Measurements from ENCODE around the gene OAS2.

Gene OAS2

GRCh38 chr12:113040722-113041171 lies 62.4 kb downstream of the OAS2 start:
- Histone ChIP-seq H3K9ac (ENCODE audit: low read length) (no peak overlapping the region), H3K27me3 (ENCODE audit: control insufficient read depth, insufficient read depth, low read length) (no peaks in the 10 kb centered on the region), H3K4me3 (ENCODE audit: low read length) (no peak overlapping the region), H3K4me1 (ENCODE audit: control insufficient read depth, insufficient read depth, low read length) (peaks cover 4% of the 10 kb centered on the region), H3K9me3 (ENCODE audit: control insufficient read depth, low read length) (no peaks in the 10 kb centered on the region), H3K36me3 (ENCODE audit: control insufficient read depth, insufficient read depth, low read length) (no peaks in the 10 kb centered on the region)

DNA sequence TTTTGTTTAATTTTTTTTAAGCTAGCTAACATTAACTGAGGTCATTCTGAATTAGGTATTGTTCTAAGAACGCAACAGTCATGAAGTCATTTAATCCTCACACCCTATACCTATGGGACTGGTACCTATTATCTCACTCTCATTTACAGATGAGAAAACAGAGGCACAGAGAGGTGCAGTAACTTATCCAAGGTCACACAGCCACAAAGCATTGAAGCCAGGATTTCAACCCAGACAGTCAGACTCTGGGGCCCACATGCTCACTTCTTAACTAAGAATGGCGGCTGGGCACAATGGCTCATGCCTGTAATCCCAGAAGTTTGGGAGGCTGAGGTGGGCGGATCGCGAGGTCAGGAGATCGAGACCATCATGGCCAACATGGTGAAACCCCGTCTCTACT lies 63.2 kb downstream of the OAS2 start:
- Histone ChIP-seq H3K9me3 (ENCODE audit: control insufficient read depth, low read length) (no peaks in the 10 kb centered on the region), H3K4me1 (ENCODE audit: control insufficient read depth, insufficient read depth, low read length) (peaks cover 4% of the 10 kb centered on the region), H3K27me3 (ENCODE audit: control insufficient read depth, insufficient read depth, low read length) (no peaks in the 10 kb centered on the region), H3K36me3 (ENCODE audit: control insufficient read depth, insufficient read depth, low read length) (no peaks in the 10 kb centered on the region), H3K4me3 (ENCODE audit: low read length) (no peak overlapping the region), H3K9ac (ENCODE audit: low read length) (no peak overlapping the region)

GRCh38 chr12:113043240-113043639 lies 64.9 kb downstream of the OAS2 start:
- peaks cover 3% of the 10 kb centered on the region for H3K27me3 ChIP-seq (ENCODE audit: control insufficient read depth, insufficient read depth, low read length)
- H3K9me3 ChIP-seq (ENCODE audit: control insufficient read depth, low read length), result no peaks in the 10 kb centered on the region
- no peaks in the 10 kb centered on the region for H3K36me3 ChIP-seq (ENCODE audit: control insufficient read depth, insufficient read depth, low read length)
- H3K4me1 ChIP-seq (ENCODE audit: control insufficient read depth, insufficient read depth, low read length), result peaks cover 4% of the 10 kb centered on the region
- H3K9ac ChIP-seq (ENCODE audit: low read length), result no peak overlapping the region
- H3K4me3 ChIP-seq (ENCODE audit: low read length), result no peak overlapping the region

DNA sequence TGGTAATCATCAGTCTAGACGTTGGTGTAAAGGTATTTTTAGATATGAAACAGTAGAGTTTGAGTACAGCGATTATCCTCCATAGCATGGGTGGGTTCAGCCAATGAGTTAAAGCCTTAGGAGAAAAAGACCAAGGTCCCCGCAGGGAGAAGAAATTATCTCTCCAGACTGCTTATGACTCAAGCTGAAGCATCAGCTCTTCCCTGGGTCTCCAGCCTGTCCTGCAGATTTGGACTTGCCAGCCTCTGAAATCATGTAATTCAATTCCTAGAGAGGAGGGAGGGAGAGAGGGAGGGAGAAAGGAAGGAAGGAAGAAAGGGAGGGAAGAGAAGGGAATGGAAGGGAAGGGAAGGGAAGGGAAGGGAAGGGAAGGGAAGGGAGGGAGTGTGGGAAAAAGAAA lies 66.2 kb downstream of the OAS2 start:
- Histone ChIP-seq H3K4me1 (ENCODE audit: control insufficient read depth, insufficient read depth, low read length) (peaks cover 4% of the 10 kb centered on the region), H3K9ac (ENCODE audit: low read length) (no peak overlapping the region), H3K4me3 (ENCODE audit: low read length) (no peak overlapping the region), H3K27me3 (ENCODE audit: control insufficient read depth, insufficient read depth, low read length) (peaks cover 3% of the 10 kb centered on the region), H3K36me3 (ENCODE audit: control insufficient read depth, insufficient read depth, low read length) (no peaks in the 10 kb centered on the region), H3K9me3 (ENCODE audit: control insufficient read depth, low read length) (no peaks in the 10 kb centered on the region)

- H3K9ac ChIP-seq (ENCODE audit: low read length), result peak overlapping the region; percentile 4
- H3K27me3 ChIP-seq (ENCODE audit: control insufficient read depth, insufficient read depth, low read length), result peaks cover 3% of the 10 kb centered on the region
- no peak overlapping the region for H3K4me3 ChIP-seq (ENCODE audit: low read length)
- no peaks in the 10 kb centered on the region for H3K4me1 ChIP-seq (ENCODE audit: control insufficient read depth, insufficient read depth, low read length)
- no peaks in the 10 kb centered on the region for H3K36me3 ChIP-seq (ENCODE audit: control insufficient read depth, insufficient read depth, low read length)
- no peaks in the 10 kb centered on the region for H3K9me3 ChIP-seq (ENCODE audit: control insufficient read depth, low read length)
Observed at GRCh38 chr12:113048716-113049127, 70.4 kb downstream of the OAS2 start.

- no peak overlapping the region for H3K4me3 ChIP-seq (ENCODE audit: low read length)
- H3K27me3 ChIP-seq (ENCODE audit: control insufficient read depth, insufficient read depth, low read length), result peaks cover 13% of the 10 kb centered on the region
Observed at GRCh38 chr12:113049976-113050742, 71.8 kb downstream of the OAS2 start.

DNA sequence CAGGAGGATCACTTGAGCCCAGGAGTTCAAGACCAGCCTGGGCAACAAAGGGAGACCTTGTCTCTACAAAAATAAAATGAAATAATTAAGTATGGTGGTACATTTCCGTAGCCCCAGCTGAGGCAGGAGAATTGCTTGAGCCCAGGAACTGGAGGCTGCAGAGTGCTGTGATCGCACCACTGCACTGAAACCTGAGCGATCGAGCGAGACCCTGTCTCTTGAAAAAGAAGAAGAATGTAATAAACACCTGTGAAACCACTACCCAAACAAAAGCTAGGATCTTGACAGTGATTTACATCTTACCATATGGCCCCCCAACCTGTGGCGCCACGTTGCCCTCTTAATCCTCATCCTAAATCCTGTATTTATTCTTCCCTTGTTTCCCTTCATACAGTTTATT lies 72.5 kb downstream of the OAS2 start:
- Histone ChIP-seq H3K4me1 (ENCODE audit: control insufficient read depth, insufficient read depth, low read length) (no peaks in the 10 kb centered on the region), H3K9ac (ENCODE audit: low read length) (no peak overlapping the region), H3K27me3 (ENCODE audit: control insufficient read depth, insufficient read depth, low read length) (peaks cover 20% of the 10 kb centered on the region), H3K4me3 (ENCODE audit: low read length) (no peak overlapping the region), H3K9me3 (ENCODE audit: control insufficient read depth, low read length) (no peaks in the 10 kb centered on the region), H3K36me3 (ENCODE audit: control insufficient read depth, insufficient read depth, low read length) (no peaks in the 10 kb centered on the region)

More at GRCh38 chr12:113049976-113050742, 71.8 kb downstream of the OAS2 start:
- Histone ChIP-seq H3K9me3 (ENCODE audit: control insufficient read depth, low read length) (no peaks in the 10 kb centered on the region), H3K9ac (ENCODE audit: low read length) (no peak overlapping the region), H3K36me3 (ENCODE audit: control insufficient read depth, insufficient read depth, low read length) (no peaks in the 10 kb centered on the region), H3K4me1 (ENCODE audit: control insufficient read depth, insufficient read depth, low read length) (no peaks in the 10 kb centered on the region)

- Histone ChIP-seq H3K27me3 (ENCODE audit: control insufficient read depth, insufficient read depth, low read length) (peaks cover 29% of the 10 kb centered on the region), H3K4me3 (ENCODE audit: low read length) (no peak overlapping the region), H3K9me3 (ENCODE audit: control insufficient read depth, low read length) (no peaks in the 10 kb centered on the region), H3K4me1 (ENCODE audit: control insufficient read depth, insufficient read depth, low read length) (no peaks in the 10 kb centered on the region), H3K9ac (ENCODE audit: low read length) (no peak overlapping the region), H3K36me3 (ENCODE audit: control insufficient read depth, insufficient read depth, low read length) (no peaks in the 10 kb centered on the region)
Observed at GRCh38 chr12:113051759-113052158, 73.4 kb downstream of the OAS2 start.

- peaks cover 3% of the 10 kb centered on the region for H3K4me1 ChIP-seq (ENCODE audit: control insufficient read depth, insufficient read depth, low read length)
- H3K27me3 ChIP-seq (ENCODE audit: control insufficient read depth, insufficient read depth, low read length), result peaks cover 35% of the 10 kb centered on the region
- no peak overlapping the region for H3K4me3 ChIP-seq (ENCODE audit: low read length)
- no peaks in the 10 kb centered on the region for H3K36me3 ChIP-seq (ENCODE audit: control insufficient read depth, insufficient read depth, low read length)
- no peak overlapping the region for H3K9ac ChIP-seq (ENCODE audit: low read length)
- H3K9me3 ChIP-seq (ENCODE audit: control insufficient read depth, low read length), result no peaks in the 10 kb centered on the region
Observed at GRCh38 chr12:113052326-113052725, 74.0 kb downstream of the OAS2 start.

DNA sequence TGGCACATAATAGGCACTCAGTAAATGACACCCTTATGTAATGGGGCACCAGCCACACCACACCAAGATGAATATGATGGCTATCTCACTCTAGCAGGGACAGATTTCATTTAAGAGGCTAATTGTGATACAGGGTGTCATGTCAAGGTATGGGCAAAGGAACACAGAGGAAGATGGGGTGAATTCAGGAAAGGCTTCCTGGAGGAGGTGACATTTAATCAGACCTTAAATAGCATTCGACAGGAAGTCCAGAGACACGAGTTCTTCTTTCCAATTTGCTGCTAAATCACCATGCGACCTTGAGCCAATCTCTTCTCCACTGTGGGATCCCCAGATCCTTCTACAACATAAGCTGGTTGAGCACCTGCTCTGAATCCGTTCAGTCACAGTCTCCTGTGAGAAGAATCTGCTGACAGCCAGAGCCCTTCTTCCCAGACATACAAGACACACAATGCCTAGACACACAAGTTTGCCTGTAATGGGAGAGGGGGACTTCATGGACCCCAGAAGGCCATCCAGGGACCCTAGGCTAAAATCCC lies 76.7 kb downstream of the OAS2 start:
- no peaks in the 10 kb centered on the region for H3K36me3 ChIP-seq (ENCODE audit: control insufficient read depth, insufficient read depth, low read length)
- no peaks in the 10 kb centered on the region for H3K9me3 ChIP-seq (ENCODE audit: control insufficient read depth, low read length)
- H3K27me3 ChIP-seq (ENCODE audit: control insufficient read depth, insufficient read depth, low read length), result peaks cover 38% of the 10 kb centered on the region
- peaks cover 3% of the 10 kb centered on the region for H3K4me1 ChIP-seq (ENCODE audit: control insufficient read depth, insufficient read depth, low read length)
- H3K9ac ChIP-seq (ENCODE audit: low read length), result no peak overlapping the region
- no peak overlapping the region for H3K4me3 ChIP-seq (ENCODE audit: low read length)

DNA sequence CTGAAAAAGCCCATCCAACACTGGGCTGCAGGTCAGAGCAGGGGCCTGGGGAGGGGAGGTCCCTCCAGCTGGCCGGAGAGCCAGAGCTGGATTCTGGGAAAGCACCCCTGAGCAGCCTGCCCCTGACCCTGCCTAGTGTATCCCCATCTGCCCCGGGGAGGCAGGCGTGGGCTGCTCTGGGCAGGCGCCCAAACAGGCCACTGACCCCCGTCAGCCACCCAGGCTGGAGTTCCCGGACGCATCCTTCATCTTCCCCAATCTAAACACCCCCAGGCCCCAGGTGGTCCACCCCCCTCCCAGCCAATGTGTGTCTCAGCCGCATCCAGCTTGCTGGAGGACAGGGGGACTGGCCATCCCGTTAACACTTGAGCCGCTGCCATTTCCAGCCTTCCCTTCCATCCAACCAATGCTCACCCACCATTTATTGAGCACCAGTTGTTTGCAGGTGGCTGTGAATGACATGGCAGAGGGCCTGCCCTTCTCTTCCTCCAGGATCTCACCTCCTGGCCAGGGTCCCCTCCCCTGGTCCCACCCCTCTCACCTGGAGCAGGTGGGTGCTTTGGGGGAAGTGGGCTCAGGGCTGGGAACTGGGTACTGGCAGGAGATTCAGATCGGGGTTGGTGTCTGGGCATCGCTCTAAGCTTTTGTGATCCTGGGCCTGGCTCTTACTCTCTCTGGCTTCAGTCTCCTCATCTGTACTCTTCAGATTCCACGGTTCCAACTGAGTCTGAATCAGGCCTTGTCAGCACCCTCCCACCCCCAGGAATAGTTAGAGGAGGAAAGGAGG lies 77.5 kb downstream of the OAS2 start:
- no peaks in the 10 kb centered on the region for H3K36me3 ChIP-seq (ENCODE audit: control insufficient read depth, insufficient read depth, low read length)
- H3K9ac ChIP-seq (ENCODE audit: low read length), result no peak overlapping the region
- no peak overlapping the region for H3K4me3 ChIP-seq (ENCODE audit: low read length)
- H3K27me3 ChIP-seq (ENCODE audit: control insufficient read depth, insufficient read depth, low read length), result peaks cover 38% of the 10 kb centered on the region
- H3K9me3 ChIP-seq (ENCODE audit: control insufficient read depth, low read length), result no peaks in the 10 kb centered on the region
- peaks cover 3% of the 10 kb centered on the region for H3K4me1 ChIP-seq (ENCODE audit: control insufficient read depth, insufficient read depth, low read length)

GRCh38 chr12:113056381-113056630 lies 78.0 kb downstream of the OAS2 start:
- peaks cover 38% of the 10 kb centered on the region for H3K27me3 ChIP-seq (ENCODE audit: control insufficient read depth, insufficient read depth, low read length)
- no peaks in the 10 kb centered on the region for H3K9me3 ChIP-seq (ENCODE audit: control insufficient read depth, low read length)
- H3K9ac ChIP-seq (ENCODE audit: low read length), result no peak overlapping the region
- peaks cover 3% of the 10 kb centered on the region for H3K4me1 ChIP-seq (ENCODE audit: control insufficient read depth, insufficient read depth, low read length)
- H3K4me3 ChIP-seq (ENCODE audit: low read length), result no peak overlapping the region
- no peaks in the 10 kb centered on the region for H3K36me3 ChIP-seq (ENCODE audit: control insufficient read depth, insufficient read depth, low read length)
